ENCODE results near the gene DDTL.
"Not testable (repeated sequence)": the region's sequence is repeated elsewhere in the genome, so short reads cannot be mapped to it uniquely, and the experiment has no call there.

- not testable (repeated sequence) for TF ChIP-seq CTCF (IDR thresholded peaks at IDR 0.05; ENCODE audit: extremely low read depth in 1 of 2, insufficient read depth in 1 of 2, low read depth in 1 of 2, low read length in 2 of 2); POLR2A (IDR thresholded peaks at IDR 0.05; ENCODE audit: low read depth, low read length); MAX (IDR thresholded peaks at IDR 0.05; ENCODE audit: insufficient read depth, insufficient read length); JUN (IDR thresholded peaks at IDR 0.05; ENCODE audit: borderline replicate concordance, insufficient read depth, insufficient read length, low read depth)
These were observed 16.9 kb upstream of the DDTL start for GRCh38 chr22:23949764-23950163.
